SU-DHL-6 (cell line): ENCODE measurements around the gene SFSWAP.

ENCODE experiments used
- CTCF ChIP-seq: fragments of 200-600 bp; sonication (generic); IDR thresholded peaks from one replicate; pipeline ENCODE4 v1.5.1; 2017; ENCODE audit warnings: antibody characterized with exemption, mild to moderate bottlenecking, low read length, moderate library complexity; ENCODE audit not compliant: insufficient read depth, poor library complexity, severe bottlenecking
- EZH2phosphoT487 ChIP-seq: fragments of 200-600 bp; sonication (generic), shearing (Covaris generic); conservative IDR thresholded peaks from 2 replicates; pipeline ENCODE4 v1.6.1; 2018; ENCODE audit warnings: mild to moderate bottlenecking, antibody characterized with exemption, low read length, moderate library complexity, mixed read lengths

- TF ChIP-seq CTCF: no peak
- no peak for TF ChIP-seq EZH2phosphoT487
Observed at GRCh38 chr12:131756441-131756840, 45.6 kb downstream of the SFSWAP start.
